HCT116 (cell line): ENCODE results near the gene MYBPHL. TPM values are rescaled to one million over a fixed set of nuclear protein-coding genes. Genes with fewer than 3 reads are reported as not detected.

ENCODE experiments used
- ATAC-seq: fragments of 200-7000 bp; cut with Tn5 transposase; 2 replicates; pipeline ENCODE4 v1.9.1; 2020; ENCODE audit warnings: mild to moderate bottlenecking, moderate library complexity
- BruUV-seq: library from RNA; stranded (reverse); fragments of 400-500 nt; replicated peaks from 2 replicates; lab custom pipeline; 2021; lab: Mats Ljungman, UMichigan
- CTCF ChIA-PET: fragments of 300-600 bp; sonication (Branson Sonifier 250); formaldehyde crosslinking; loops from one replicate; lab custom pipeline; 2021; ENCODE audit warnings: antibody characterized with exemption; lab: Charles Lee
- POLR2A ChIA-PET: fragments of 300-600, 350-600 bp; sonication (Branson Sonifier 250); formaldehyde crosslinking; loops from one replicate; lab custom pipeline; 2021; ENCODE audit warnings: antibody characterized with exemption; lab: Charles Lee
- RAD21 ChIA-PET, 2 experiments: fragments of 300-600 bp; sonication (Branson Sonifier 250); formaldehyde crosslinking; loops; one replicate each; lab custom pipeline; 2023; ENCODE audit warnings: low total read pairs in 2 of 2; ENCODE audit not compliant: uncharacterized antibody in 2 of 2, unreplicated experiment in 2 of 2, low non-redundant PET in 1 of 2; lab: Charles Lee
- DNase-seq: peaks from one replicate; pipeline ENCODE4 v3.0.0-alpha.2; 2010; ENCODE audit warnings: low read depth, low spot score
- H2AFZ ChIP-seq: fragments of 200-600 bp; shearing (Covaris generic), sonication (generic); 2 replicates; pipeline ENCODE4 v1.6.1; 2017; ENCODE audit warnings: low read depth, mixed run types, mixed read lengths, antibody characterized with exemption, low read length; ENCODE audit not compliant: poor library complexity, severe bottlenecking
- H3K27ac ChIP-seq: 2 replicates; pipeline ENCODE4 v1.5.1; 2012; ENCODE audit warnings: low read depth, low read length
- H3K27me3 ChIP-seq: fragments of 200-600 bp; sonication (generic); 2 replicates; pipeline ENCODE4 v1.6.1; 2016; ENCODE audit warnings: mixed run types, low read length, mixed read lengths; ENCODE audit not compliant: insufficient read depth
- H3K36me3 ChIP-seq, 2 experiments: fragments of 200-500 bp in 1 of 2; fragments of 200-600 bp in 1 of 2; sonication (Bioruptor generic) in 1 of 2; sonication (generic) in 1 of 2; 2 replicates each; pipeline versions ENCODE4 v1.5.1 to v1.6.1; 2014 to 2016; ENCODE audit warnings: low read length in 2 of 2, inconsistent platforms in 1 of 2, mixed read lengths in 1 of 2, mixed run types in 1 of 2; ENCODE audit not compliant: insufficient read depth in 2 of 2, control insufficient read depth in 1 of 2
- H3K4me1 ChIP-seq, 2 experiments: fragments of 200-600 bp in 1 of 2; sonication (generic) in 1 of 2; 2 replicates each; pipeline versions ENCODE4 v1.5.1 to v1.6.1; 2012 to 2017; ENCODE audit warnings: low read length in 2 of 2, inconsistent platforms in 1 of 2, mild to moderate bottlenecking in 1 of 2, mixed read lengths in 1 of 2, mixed run types in 1 of 2, moderate library complexity in 1 of 2; ENCODE audit not compliant: insufficient read depth in 2 of 2, control insufficient read depth in 1 of 2
- H3K4me2 ChIP-seq: fragments of 200-600 bp; sonication (generic); 2 replicates; pipeline ENCODE4 v1.6.1; 2017; ENCODE audit warnings: mixed run types, low read length, mixed read lengths
- H3K4me3 ChIP-seq, 2 experiments: fragments of 200-600 bp in 1 of 2; sonication (generic) in 1 of 2; replicated peaks in 1 of 2; 2 replicates each; pipeline ENCODE4 v1.5.1; 2011 to 2016; ENCODE audit warnings: low read length in 2 of 2, control low read depth in 1 of 2, low read depth in 1 of 2, mild to moderate bottlenecking in 1 of 2, mixed read lengths in 1 of 2, mixed run types in 1 of 2
- H3K79me2 ChIP-seq: fragments of 200-600 bp; sonication (generic); 2 replicates; pipeline ENCODE4 v1.6.1; 2017; ENCODE audit warnings: mild to moderate bottlenecking, mixed run types, low read length, moderate library complexity, mixed read lengths; ENCODE audit not compliant: insufficient read depth
- H3K9ac ChIP-seq: fragments of 200-600 bp; sonication (generic); 2 replicates; pipeline ENCODE4 v1.6.1; 2016; ENCODE audit warnings: low read length, mixed read lengths
- H3K9me2 ChIP-seq: fragments of 200-600 bp; sonication (generic), shearing (Covaris generic); 2 replicates; pipeline ENCODE4 v1.6.1; 2017; ENCODE audit warnings: mixed run types, mild to moderate bottlenecking, moderate library complexity; ENCODE audit not compliant: insufficient read depth
- H3K9me3 ChIP-seq, 2 experiments: fragments of 200-500 bp in 1 of 2; fragments of 200-600 bp in 1 of 2; sonication (Bioruptor generic) in 1 of 2; sonication (generic) in 1 of 2; 2 replicates each; pipeline ENCODE4 v1.6.1; 2014 to 2017; ENCODE audit warnings: low read length in 2 of 2, mixed read lengths in 2 of 2, inconsistent platforms in 1 of 2, low read depth in 1 of 2, mild to moderate bottlenecking in 1 of 2, mixed run types in 1 of 2, moderate library complexity in 1 of 2; ENCODE audit not compliant: control insufficient read depth in 1 of 2, insufficient read depth in 1 of 2
- H4K20me1 ChIP-seq: fragments of 200-600 bp; sonication (generic), shearing (Covaris generic); 2 replicates; pipeline ENCODE4 v1.6.1; 2017; ENCODE audit warnings: mixed run types, mild to moderate bottlenecking, moderate library complexity; ENCODE audit not compliant: insufficient read depth
- EZH2 ChIP-seq: fragments of 200-600 bp; sonication (generic); IDR thresholded peaks from 2 replicates; pipeline ENCODE4 v1.6.1; 2017; ENCODE audit warnings: antibody characterized with exemption, mixed run types
- SP1 ChIP-seq: IDR thresholded peaks from 2 replicates; pipeline ENCODE4 v1.6.1; 2012; ENCODE audit warnings: low read depth
- ZBTB33 ChIP-seq: IDR thresholded peaks from 2 replicates; pipeline ENCODE4 v1.6.1; 2011; ENCODE audit warnings: mild to moderate bottlenecking, low read length, moderate library complexity; ENCODE audit not compliant: insufficient replicate concordance; ENCODE audit errors: extremely low read depth
- intact Hi-C: fragments of 100-400 bp; cut with micrococcal nuclease; formaldehyde crosslinking; loops from 2 replicates; pipeline ENCODE4 v1.10.0; 2022
- total RNA-seq: library from RNA; stranded (reverse); gene quantifications from one replicate; pipeline ENCODE4 v1.2.1, GENCODE V29; 2021; ENCODE audit not compliant: unreplicated experiment

The MYBPHL gene
- total RNA-seq, 1 experiment from 2014 or later = 1.0 TPM

GRCh38 chr1:109253803-109254620 lies 52.8 kb downstream of the MYBPHL start:
- Histone ChIP-seq H3K4me1 (peaks cover 6 to 19% of the 10 kb centered on the region in 2 experiments; a peak in 3 of 4 replicates), H3K4me3 (no peak overlapping the region), H3K79me2 (no peaks in the 10 kb centered on the region), H3K27me3 (no peaks in the 10 kb centered on the region), H3K27ac (no peak overlapping the region), H4K20me1 (no peaks in the 10 kb centered on the region), H3K9me2 (no peaks in the 10 kb centered on the region), H3K9me3 (no peaks in the 10 kb centered on the region), H3K9ac (no peak overlapping the region), H3K4me2 (no peak overlapping the region), H3K36me3 (no peaks in the 10 kb centered on the region), H2AFZ (no peak overlapping the region)
- no TSS peak for BruUV-seq
- CTCF ChIA-PET = interaction anchor here (1.6 kb wide), 1 partner anchor 145 kb away, joined by 4 read pairs; no protein-coding TSS in a partner anchor
- RAD21 ChIA-PET = no interaction called here
- ATAC-seq = no peak
- POLR2A ChIA-PET = interaction anchor here (1.1 kb wide), 1 partner anchor 9 kb away, joined by 3 read pairs; no protein-coding TSS in a partner anchor
- no peak for TF ChIP-seq ZBTB33
- TF ChIP-seq SP1 = no peak
- TF ChIP-seq EZH2 = no peak
- DNase-seq = no peak
- intact Hi-C loops = no loop called here
